Activated CD4-positive, alpha-beta T cell treated with anti-CD3 and anti-CD28 coated beads for 1 hour (primary cell): ENCODE measurements around the gene SHROOM1.

Source experiments
- DNase-seq: peaks from one replicate; pipeline ENCODE4 v3.0.0-alpha.2; 2020

The SHROOM1 gene

GRCh38 chr5:132849347-132849746 is 18.9 kb upstream of the SHROOM1 start:
- DNase-seq: no peak

GRCh38 chr5:132848270-132848669 is 17.8 kb upstream of the SHROOM1 start:
- no peak for DNase-seq

DNA sequence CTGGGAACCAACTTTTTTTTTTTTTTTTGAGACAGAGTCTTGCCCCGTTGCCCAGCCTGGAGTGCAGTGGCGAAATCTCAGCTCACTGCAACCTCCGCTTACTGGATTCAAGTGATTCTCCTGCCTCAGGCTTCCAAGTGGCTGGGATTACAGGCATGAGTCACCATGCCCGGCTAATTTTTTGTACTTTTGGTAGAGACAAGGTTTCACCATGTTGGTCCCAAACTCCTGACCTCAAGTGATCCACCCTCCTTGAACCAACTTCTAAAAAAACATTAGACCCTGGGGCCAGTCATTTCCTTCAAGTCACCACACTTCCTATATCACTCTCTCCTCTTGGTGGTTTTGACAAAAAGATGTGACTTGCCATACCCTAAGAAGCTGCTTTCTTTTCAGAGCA is 10.9 kb upstream of the SHROOM1 start:
- no peak for DNase-seq

GRCh38 chr5:132840896-132841295 is 10.4 kb upstream of the SHROOM1 start:
- no peak for DNase-seq

DNA sequence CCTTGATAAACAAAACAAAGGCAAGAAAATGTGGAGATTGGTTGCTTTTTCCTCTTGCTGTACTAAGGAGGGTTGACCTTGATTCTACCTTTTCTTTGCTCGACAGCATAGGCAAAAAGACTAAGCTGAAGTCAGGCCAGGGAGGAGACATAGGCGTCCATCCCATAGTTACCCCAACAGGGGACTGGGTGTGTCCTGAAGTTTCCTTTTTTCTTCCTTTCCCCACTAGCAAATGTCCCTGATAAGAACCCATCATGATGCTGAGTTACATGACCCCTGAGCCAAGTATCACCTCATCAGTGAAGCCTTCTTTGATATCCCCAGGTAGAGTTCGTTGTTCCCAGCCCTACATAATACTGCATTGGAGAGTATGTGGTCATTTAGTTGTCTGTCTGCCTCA is 9.9 kb upstream of the SHROOM1 start:
- DNase-seq: no peak

- no peak for DNase-seq
Measured at GRCh38 chr5:132839426-132840301, 9.2 kb upstream of the SHROOM1 start.

DNA sequence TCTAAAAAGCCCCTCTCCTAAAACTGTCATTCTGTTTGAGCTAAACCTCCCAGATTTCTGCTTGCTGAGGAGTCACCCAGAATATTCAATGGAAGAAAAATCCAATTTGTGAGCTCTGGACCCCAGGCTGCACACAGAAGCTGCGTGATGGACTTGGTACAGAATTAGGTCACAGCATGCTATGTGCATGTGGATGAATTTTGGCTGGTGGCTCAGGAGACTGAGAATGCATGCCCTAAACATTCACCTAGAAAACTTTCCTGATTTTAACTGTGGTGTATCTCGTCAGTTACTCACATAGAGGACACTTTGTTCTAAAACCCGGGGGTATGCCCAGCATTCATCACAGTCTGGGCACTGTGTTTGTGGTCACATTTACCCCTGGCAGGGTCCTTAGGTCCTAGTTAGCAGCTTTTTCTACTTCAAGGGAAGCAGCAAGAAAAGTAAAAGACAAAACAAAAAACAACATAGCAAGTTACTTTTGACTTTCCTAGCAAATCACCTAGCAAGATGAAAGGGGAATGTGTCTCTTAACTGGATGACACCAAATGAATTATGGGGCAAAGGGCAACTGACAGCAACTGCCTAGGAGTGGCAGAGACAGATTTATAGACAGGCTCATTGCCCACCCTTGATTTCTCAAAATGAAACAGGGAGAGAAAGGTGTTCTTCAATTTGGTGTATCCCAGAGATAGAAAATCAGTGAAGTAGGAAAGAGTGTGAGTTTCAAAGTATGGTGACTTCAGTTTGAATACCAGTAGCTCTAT is 8.3 kb upstream of the SHROOM1 start:
- no peak for DNase-seq

DNA sequence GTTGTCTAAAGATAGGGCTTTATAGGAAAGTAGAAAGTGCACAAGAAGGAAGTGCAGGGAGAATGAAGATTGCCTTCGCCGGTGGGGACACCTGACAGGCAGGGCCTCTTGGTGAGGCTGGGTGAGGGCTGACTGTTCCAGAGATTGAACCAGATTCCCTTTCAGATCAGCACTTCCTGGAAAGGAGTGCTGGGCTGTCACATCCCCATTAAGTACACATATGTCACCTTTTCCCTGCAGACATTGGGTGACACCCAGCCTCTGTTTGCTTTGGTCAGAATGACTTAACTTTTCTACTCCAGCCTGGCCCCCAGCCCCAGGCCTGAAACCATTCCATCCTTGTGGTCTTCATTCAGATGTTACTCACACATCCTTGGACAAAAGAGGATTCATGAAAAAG is 7.4 kb upstream of the SHROOM1 start:
- DNase-seq: no peak

GRCh38 chr5:132836852-132837251 is 6.4 kb upstream of the SHROOM1 start:
- no peak for DNase-seq

- DNase-seq: no peak
Measured at GRCh38 chr5:132834057-132834456, 3.6 kb upstream of the SHROOM1 start.

DNA sequence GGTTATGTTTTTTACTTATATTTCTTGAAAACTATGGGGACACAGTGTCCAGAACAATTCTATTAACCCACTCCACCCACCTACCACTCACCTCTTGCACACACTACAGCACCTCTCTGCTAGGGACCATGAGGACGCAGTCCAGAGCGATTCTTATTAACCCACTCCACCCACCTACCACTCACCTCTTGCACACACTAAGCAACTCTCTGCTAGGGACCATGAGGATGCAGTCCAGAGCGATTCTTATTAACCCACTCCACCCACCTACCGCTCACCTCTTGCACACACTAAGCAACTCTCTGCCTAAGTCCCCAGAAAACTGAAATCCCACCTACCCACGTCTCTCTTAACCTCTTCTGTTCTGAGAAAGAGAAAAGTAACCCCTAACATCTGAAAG is 2.2 kb upstream of the SHROOM1 start:
- no peak for DNase-seq

DNA sequence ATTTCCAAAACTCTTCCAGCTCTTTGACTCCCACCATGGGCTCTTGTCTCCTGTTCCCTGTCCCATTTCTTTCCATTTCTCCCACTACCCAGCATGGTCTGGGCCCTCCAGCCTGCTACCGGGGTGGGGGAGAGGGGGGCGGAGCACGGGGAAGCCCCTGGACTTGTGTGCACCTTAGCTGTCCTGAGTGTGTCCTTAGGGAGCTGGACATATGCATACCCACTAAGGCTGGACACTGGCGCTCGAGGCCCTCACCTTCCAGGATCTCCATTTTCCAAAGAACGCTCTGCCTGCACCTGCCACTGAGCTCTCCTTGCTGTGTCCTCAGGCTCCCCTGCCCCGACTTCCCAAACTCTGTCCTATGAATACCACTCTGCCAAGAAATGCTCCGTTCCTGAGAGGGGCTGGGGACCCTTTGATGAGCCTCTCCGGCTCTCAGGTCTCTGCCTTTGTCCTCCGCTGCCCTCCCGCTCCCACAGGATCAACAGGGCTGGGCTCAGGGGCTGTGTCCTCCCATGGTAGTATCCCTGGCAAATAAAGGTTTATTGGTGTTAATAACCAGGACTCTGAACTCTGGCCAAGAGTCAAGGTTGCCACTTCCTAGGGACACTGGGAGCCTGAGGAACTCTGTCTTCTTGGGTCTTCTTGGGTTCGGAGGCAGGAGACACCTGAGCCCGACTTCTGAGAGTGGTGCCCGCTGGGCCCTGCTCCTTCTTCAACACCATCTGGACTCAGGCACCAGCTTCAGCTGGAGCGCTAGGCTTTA is 831 bp upstream of the SHROOM1 start:
- DNase-seq: no peak

- peak; percentile 55 for DNase-seq
Measured at GRCh38 chr5:132829742-132830435, 558 bp downstream of the SHROOM1 start.

DNA sequence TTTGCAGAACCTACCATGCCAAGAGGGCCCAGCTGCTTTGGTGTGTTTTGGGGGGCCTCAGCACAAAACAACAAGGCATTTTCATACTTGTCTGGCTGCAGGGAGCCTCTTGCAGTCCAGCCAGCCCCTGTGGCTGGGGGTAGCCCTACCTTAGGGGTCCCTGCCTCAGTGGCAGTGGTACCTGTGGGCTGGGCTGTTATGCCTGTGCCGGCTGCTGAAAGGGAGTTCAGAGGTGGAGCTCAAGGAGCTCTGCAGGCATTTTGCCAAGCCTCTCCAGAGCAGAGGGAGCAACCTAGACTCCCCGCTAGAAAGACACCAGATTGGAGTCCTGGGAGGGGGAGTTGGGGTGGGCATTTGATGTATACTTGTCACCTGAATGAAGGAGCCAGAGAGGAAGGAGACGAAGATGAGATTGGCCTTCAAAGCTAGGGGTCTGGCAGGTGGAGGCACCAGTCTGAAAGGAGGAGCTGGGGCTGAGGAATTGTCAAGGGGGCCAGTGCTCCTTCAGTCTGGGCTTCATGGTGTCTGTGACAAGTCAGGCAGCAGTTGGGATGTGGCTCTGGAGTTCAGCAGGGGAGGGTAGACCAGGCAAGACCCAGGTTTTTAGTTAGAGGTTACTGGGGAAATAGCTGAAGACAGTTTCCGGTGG is 1.5 kb downstream of the SHROOM1 start:
- no peak for DNase-seq

DNA sequence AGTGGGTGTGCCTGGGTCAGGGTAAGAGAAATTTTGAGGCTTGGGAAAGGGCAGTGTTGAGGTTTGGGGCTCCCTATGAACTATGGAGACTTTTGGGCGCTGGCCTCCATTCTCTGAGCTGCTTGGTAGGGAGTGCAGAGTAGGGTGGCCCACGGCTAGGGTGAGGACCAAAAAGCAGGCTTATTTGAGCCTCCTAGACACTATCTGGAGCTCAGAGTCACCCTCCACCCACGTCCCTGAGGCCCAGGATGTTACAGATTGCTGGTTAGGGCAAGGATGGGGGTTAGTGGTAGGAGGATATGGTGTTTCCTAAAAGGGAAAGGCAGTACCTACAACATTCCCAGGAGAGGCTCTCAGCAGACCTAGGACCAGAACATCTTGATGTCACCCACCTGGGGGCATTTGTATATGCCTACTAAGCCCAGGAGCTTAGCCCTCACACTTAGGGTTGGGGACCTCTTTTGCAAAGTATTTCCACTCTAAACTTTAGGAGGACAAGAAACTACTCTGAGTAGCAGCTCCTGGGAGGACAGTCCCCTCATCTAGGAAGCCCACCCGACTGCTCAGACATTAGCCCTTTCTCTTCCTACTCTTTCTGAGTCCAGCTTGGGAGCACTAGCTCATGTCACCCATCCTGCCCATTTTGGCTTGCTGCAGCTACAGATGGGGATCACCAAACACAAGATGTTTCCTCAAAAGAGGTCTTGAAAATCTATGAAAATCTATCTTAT is 2.3 kb downstream of the SHROOM1 start:
- DNase-seq: no peak

DNA sequence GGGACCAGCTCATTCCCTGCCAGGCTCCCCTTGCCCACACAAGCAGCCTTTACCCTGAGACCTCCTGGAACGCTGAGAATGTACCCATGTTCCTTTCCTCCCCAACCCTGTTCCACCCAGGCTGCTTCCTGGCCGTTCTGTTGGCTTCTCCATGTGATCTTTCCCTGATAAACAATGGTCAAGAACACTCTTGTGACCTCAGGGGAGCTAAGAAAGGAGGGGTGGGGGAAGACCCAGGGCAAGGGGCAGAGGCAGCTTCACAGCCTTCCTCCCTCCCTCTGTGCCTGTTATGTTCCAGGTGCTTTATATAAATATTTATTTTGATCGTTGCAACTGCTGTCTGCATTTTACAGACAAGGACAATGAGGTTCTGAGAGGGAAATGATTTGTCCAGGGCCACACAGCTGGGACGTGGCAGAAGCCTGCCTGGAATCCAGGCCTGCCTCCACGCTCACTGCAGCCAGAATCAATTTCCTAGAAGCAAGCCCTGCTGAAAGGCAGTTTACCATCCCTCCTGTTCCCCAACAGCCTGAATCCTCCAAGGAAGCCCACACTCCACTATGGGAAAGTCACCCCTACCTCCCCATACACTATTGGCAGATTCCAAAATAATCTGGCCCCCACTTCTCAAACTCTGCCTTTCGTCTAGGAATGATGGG is 3.9 kb downstream of the SHROOM1 start:
- DNase-seq: no peak

GRCh38 chr5:132825834-132826391 is 4.5 kb downstream of the SHROOM1 start:
- DNase-seq: no peak

GRCh38 chr5:132825033-132825833 is 5.2 kb downstream of the SHROOM1 start:
- DNase-seq: no peak

- DNase-seq: no peak
Measured at GRCh38 chr5:132824426-132824825, 6.0 kb downstream of the SHROOM1 start.
